Tibial artery (tissue), 4 donors: ENCODE measurements around the gene SP6.

Source experiments
- DNase-seq, 2 donors: peaks; one replicate each; pipeline ENCODE4 v3.0.0-alpha.2; 2019
- H3K27ac ChIP-seq, 2 donors: fragments of 200-600 bp; sonication (generic) in 1 of 2; 1 replicate in 1 of 2; 2 replicates in 1 of 2; pipeline ENCODE4 v1.5.1; 2018 to 2019; ENCODE audit warnings: mild to moderate bottlenecking in 1 of 2
- H3K27me3 ChIP-seq, 2 donors: fragments of 200-600 bp; sonication (generic) in 1 of 2; one replicate each; pipeline versions ENCODE4 v1.5.1 to v1.6.0; 2016 to 2019
- H3K36me3 ChIP-seq, 3 donors: fragments of 200-600 bp; sonication (generic) in 2 of 3; one replicate each; pipeline ENCODE4 v1.5.1; 2016 to 2019; ENCODE audit warnings: mild to moderate bottlenecking in 2 of 3
- H3K4me1 ChIP-seq, 4 donors: fragments of 200-600 bp; sonication (generic) in 2 of 4; 1 replicate in 3 of 4; 2 replicates in 1 of 4; pipeline ENCODE4 v1.5.1; 2016 to 2019
- H3K4me3 ChIP-seq, 2 donors: fragments of 200-600 bp; sonication (generic) in 1 of 2; 1 replicate in 1 of 2; 2 replicates in 1 of 2; pipeline ENCODE4 v1.5.1; 2018 to 2019; ENCODE audit warnings: mild to moderate bottlenecking in 2 of 2
- H3K9me3 ChIP-seq, 3 donors: fragments of 200-600 bp; sonication (generic) in 1 of 3; one replicate each; pipeline ENCODE4 v1.5.1; 2016 to 2019
- CTCF ChIP-seq, 2 experiments: fragments of 200-600 bp in 1 of 2; fragments of 450-650 bp in 1 of 2; IDR thresholded peaks; one replicate each; pipeline ENCODE4 v1.5.1; 2017 to 2019; ENCODE audit warnings: antibody characterized with exemption in 2 of 2, mild to moderate bottlenecking in 1 of 2, moderate library complexity in 1 of 2
- intact Hi-C: fragments of 100-400 bp; cut with DNase I; formaldehyde crosslinking; loops from one replicate; pipeline ENCODE4 v1.15.0; 2023; ENCODE audit warnings: low total_unique reads

SP6 gene

GRCh38 chr17:47801906-47802305, 49.1 kb downstream of the SP6 start:
- TF ChIP-seq CTCF (IDR thresholded peaks at IDR 0.05), result no peak
- DNase-seq, result no peak
- H3K4me1 ChIP-seq, result peaks cover 0 to 5% (median 0%) of the 10 kb centered on the region in 4 donors
- intact Hi-C loops, result no loop called here
- peaks cover 0 to 43% of the 10 kb centered on the region in 2 donors for H3K27me3 ChIP-seq
- peaks cover 0 to 5% (median 4%) of the 10 kb centered on the region in 3 donors for H3K36me3 ChIP-seq
- H3K4me3 ChIP-seq, result no peak overlapping the region
- no peaks in the 10 kb centered on the region for H3K9me3 ChIP-seq
- no peak overlapping the region for H3K27ac ChIP-seq

GRCh38 chr17:47801176-47801765, 49.7 kb downstream of the SP6 start:
- H3K9me3 ChIP-seq, result no peaks in the 10 kb centered on the region
- H3K36me3 ChIP-seq, result no peaks in the 10 kb centered on the region
- no peak overlapping the region for H3K4me3 ChIP-seq
- peaks cover 0 to 5% (median 0%) of the 10 kb centered on the region in 4 donors for H3K4me1 ChIP-seq
- intact Hi-C loops, result no loop called here
- no peak for TF ChIP-seq CTCF (IDR thresholded peaks at IDR 0.05)
- H3K27me3 ChIP-seq, result peaks cover 0 to 46% of the 10 kb centered on the region in 2 donors
- H3K27ac ChIP-seq, result no peak overlapping the region
- DNase-seq, result no peak

- TF ChIP-seq CTCF (IDR thresholded peaks at IDR 0.05), result no peak
- Histone ChIP-seq H3K4me1 (peaks cover 0 to 5% (median 0%) of the 10 kb centered on the region in 4 donors), H3K36me3 (no peaks in the 10 kb centered on the region), H3K27me3 (peaks cover 0 to 46% of the 10 kb centered on the region in 2 donors), H3K27ac (no peak overlapping the region), H3K9me3 (no peaks in the 10 kb centered on the region), H3K4me3 (no peak overlapping the region)
- intact Hi-C loops, result no loop called here
- DNase-seq, result no peak
These were observed 50.3 kb downstream of the SP6 start for GRCh38 chr17:47800686-47801085.

GRCh38 chr17:47797797-47798196, 53.2 kb downstream of the SP6 start:
- H3K36me3 ChIP-seq, result no peaks in the 10 kb centered on the region
- TF ChIP-seq CTCF (IDR thresholded peaks at IDR 0.05), result no peak
- peaks cover 0 to 60% of the 10 kb centered on the region in 2 donors for H3K27me3 ChIP-seq
- H3K4me1 ChIP-seq, result no peaks in the 10 kb centered on the region
- intact Hi-C loops, result no loop called here
- no peaks in the 10 kb centered on the region for H3K9me3 ChIP-seq
- no peak for DNase-seq
- H3K4me3 ChIP-seq, result no peak overlapping the region
- H3K27ac ChIP-seq, result no peak overlapping the region
